ENCODE measurements around the gene ZSWIM1.

GRCh38 chr20:45924391-45925261 is 43.6 kb downstream of the ZSWIM1 start:
- TF ChIP-seq YY1 (IDR thresholded peaks at IDR 0.05; ENCODE audit: low read depth) (no peak), RAD21 (IDR thresholded peaks at IDR 0.05; ENCODE audit: low read depth) (no peak), CEBPB (IDR thresholded peaks at IDR 0.05) (no peak), EP300 (IDR thresholded peaks at IDR 0.05; ENCODE audit: borderline replicate concordance) (no peak)
